ENCODE data around the gene COMMD3.

GRCh38 chr10:22324893-22325271 lies 8.7 kb downstream of the COMMD3 start:
- TF ChIP-seq ZNF274 (IDR thresholded peaks at IDR 0.05; ENCODE audit: low read depth, low read length) (no peak), YY1 (IDR thresholded peaks at IDR 0.05; ENCODE audit: insufficient read depth, insufficient read length) (no peak), SUZ12 (IDR thresholded peaks at IDR 0.05; ENCODE audit: extremely low read depth, insufficient read depth, insufficient read length) (no peak)
